GM12878 (cell line): Measurements from ENCODE around the gene HEXB. TPM values are rescaled to one million over a fixed set of nuclear protein-coding genes. Genes with fewer than 3 reads are reported as not detected.
A peak's percentile ranks its signal among the peaks of the same experiment; 100 is the strongest.

ENCODE experiments used
- ATAC-seq: fragments of 200-7000 bp; cut with Tn5 transposase; 3 replicates; pipeline ENCODE4 v1.9.1; 2020; ENCODE audit warnings: mild to moderate bottlenecking, moderate library complexity
- BruUV-seq: library from RNA; stranded (reverse); fragments of 400-500 nt; replicated peaks from 2 replicates; lab custom pipeline; 2021; lab: Mats Ljungman, UMichigan
- CTCF ChIA-PET: fragments of 300-600 bp; sonication (Branson Sonifier 250); formaldehyde crosslinking; extraction: SDS; loops from one replicate; lab custom pipeline; 2021; ENCODE audit warnings: inconsistent platforms; lab: Yijun Ruan, JAX
- POLR2A ChIA-PET: fragments of 350-600 bp; formaldehyde crosslinking; extraction: SDS; loops from one replicate; lab custom pipeline; 2021; ENCODE audit warnings: inconsistent platforms; lab: Charles Lee
- RAD21 ChIA-PET: fragments of 300-600 bp; sonication (Branson Sonifier 250); formaldehyde crosslinking; loops from one replicate; lab custom pipeline; 2023; ENCODE audit warnings: antibody characterized with exemption; ENCODE audit not compliant: unreplicated experiment; lab: Charles Lee
- SMC1A ChIA-PET: fragments of 300-600 bp; sonication (Branson Sonifier 250); formaldehyde crosslinking; loops from one replicate; lab custom pipeline; 2023; ENCODE audit not compliant: unreplicated experiment, uncharacterized antibody; lab: Charles Lee
- DNase-seq: peaks from one replicate; pipeline ENCODE4 v3.0.0-alpha.2; 2011; ENCODE audit warnings: low read depth, low spot score
- FAIRE-seq: peaks from 3 replicates; lab custom pipeline; 2011; peaks lifted over from hg19 to GRCh38; lab: Jason Lieb, UNC
- H2AFZ ChIP-seq: 2 replicates; pipeline ENCODE4 v1.6.0; 2011; ENCODE audit warnings: low read depth, low read length, control low read depth; ENCODE audit not compliant: control insufficient read depth
- H3K27ac ChIP-seq: 2 replicates; pipeline ENCODE4 v1.5.1; 2011; ENCODE audit warnings: control low read depth; ENCODE audit not compliant: control insufficient read depth, insufficient read depth
- H3K27me3 ChIP-seq, 2 experiments: replicated peaks in 1 of 2; 2 replicates each; pipeline versions ENCODE4 v1.6.0 to v1.6.1; 2011; ENCODE audit warnings: low read length in 1 of 2; ENCODE audit not compliant: control insufficient read depth in 2 of 2, insufficient read depth in 2 of 2
- H3K36me3 ChIP-seq, 2 experiments: 2 replicates each; pipeline ENCODE4 v1.5.1; 2011; ENCODE audit warnings: low read length in 1 of 2; ENCODE audit not compliant: control insufficient read depth in 2 of 2, insufficient read depth in 2 of 2
- H3K4me1 ChIP-seq: 2 replicates; pipeline ENCODE4 v1.6.1; 2011; ENCODE audit warnings: mild to moderate bottlenecking, low read length, moderate library complexity, mixed read lengths; ENCODE audit not compliant: control insufficient read depth, insufficient read depth
- H3K4me2 ChIP-seq: 2 replicates; pipeline ENCODE4 v1.6.0; 2011; ENCODE audit warnings: control low read depth; ENCODE audit not compliant: control insufficient read depth, insufficient read depth
- H3K4me3 ChIP-seq: fragments of 200-600 bp; sonication (generic); 2 replicates; pipeline ENCODE4 v1.5.1; 2016
- H3K79me2 ChIP-seq: 2 replicates; pipeline ENCODE4 v1.6.0; 2011; ENCODE audit warnings: low read length; ENCODE audit not compliant: control insufficient read depth, insufficient read depth
- H3K9ac ChIP-seq: 2 replicates; pipeline ENCODE4 v1.8.0; 2011; ENCODE audit warnings: low read length, control low read depth, mixed read lengths; ENCODE audit not compliant: control insufficient read depth, insufficient read depth
- H3K9me3 ChIP-seq: replicated peaks from 3 replicates; pipeline ENCODE4 v1.5.1; 2011; ENCODE audit warnings: mild to moderate bottlenecking, low read length; ENCODE audit not compliant: control insufficient read depth, insufficient read depth
- H4K20me1 ChIP-seq: 2 replicates; pipeline ENCODE4 v1.6.0; 2011; ENCODE audit not compliant: control insufficient read depth, insufficient read depth
- ATF7 ChIP-seq: fragments of 450-650 bp; IDR thresholded peaks from 2 replicates; pipeline ENCODE4 v1.6.1; 2016; ENCODE audit warnings: low read depth, mild to moderate bottlenecking
- BCL11A ChIP-seq: IDR thresholded peaks from 2 replicates; pipeline ENCODE4 v1.6.1; 2011; ENCODE audit warnings: low read depth, low read length
- CHD1 ChIP-seq: IDR thresholded peaks from 2 replicates; pipeline ENCODE4 v1.6.1; 2012; ENCODE audit warnings: low read depth, low read length, improper control_type of control experiment
- HSF1 ChIP-seq: fragments of 150-350 bp; IDR thresholded peaks from 2 replicates; pipeline ENCODE4 v1.6.1; 2014; ENCODE audit warnings: mild to moderate bottlenecking, low read depth, low read length
- IKZF1 ChIP-seq: fragments of 450-650 bp; conservative IDR thresholded peaks from 2 replicates; pipeline ENCODE4 v1.6.1; 2017; ENCODE audit warnings: antibody characterized with exemption, mild to moderate bottlenecking
- WGBS: methylation state at CpG from one replicate; pipeline ENCODE4 v1.1.6; 2016; ENCODE audit warnings: low lambda C conversion rate; ENCODE audit not compliant: insufficient replicate concordance, insufficient coverage; ENCODE audit errors: missing lambda C conversion rate; 5-methylcytosine and 5-hydroxymethylcytosine counted together
- in situ Hi-C: fragments of 300-500 bp; cut with MboI; formaldehyde crosslinking; loops from 9 replicates; pipeline ENCODE4 v1.14.3; 2018; ENCODE audit warnings: mixed read lengths
- intact Hi-C: fragments of 100-400 bp; cut with micrococcal nuclease; formaldehyde crosslinking; loops from one replicate; pipeline ENCODE4 v1.14.2; 2022; ENCODE audit not compliant: unreplicated experiment
- polyA plus RNA-seq, 11 experiments: library from polyadenylated mRNA; depleted of rRNA in 4 of 11; unstranded in 6 of 11; stranded (reverse) in 5 of 11; fragments of >200 nt; fragmentation: Nextera tagmentation in 4 of 11; fragmentation: Illumina TruSeq in 1 of 11; extraction: Ambion mirVana in 4 of 11; extraction: Trizol in 1 of 11; gene quantifications; 1 replicate in 1 of 11; 2 replicates in 10 of 11; pipeline versions ENCODE4 v1.2.1 to v1.2.3, GENCODE V29; 2011 to 2016; ENCODE audit warnings: inconsistent platforms in 2 of 11, missing spikeins in 2 of 11, low read depth in 1 of 11
- total RNA-seq, 4 experiments: library from RNA; depleted of rRNA in 3 of 4; stranded (reverse); fragments of >200 nt in 3 of 4; fragmentation: Illumina TruSeq in 1 of 4; extraction: Trizol in 1 of 4; gene quantifications; 2 replicates each; pipeline versions ENCODE4 v1.2.1 to v1.2.3, GENCODE V29; 2013 to 2021
- TF ChIP-seq, protein P1 (sequence below): IDR thresholded peaks from 2 replicates; pipeline ENCODE4 v1.6.1; 2012; ENCODE audit warnings: low read depth, low read length, improper control_type of control experiment
- TF ChIP-seq, protein P2 (sequence below): IDR thresholded peaks from 2 replicates; pipeline ENCODE4 v1.6.1; 2012; ENCODE audit warnings: low read depth, low read length, improper control_type of control experiment

Gene HEXB
- total and polyA plus RNA-seq, 10 of the 15 experiments (the other 5 are each of a cell fraction or from before 2014, with no cell fraction given), result 13.5 to 76.0 (median 42.6) TPM

GRCh38 chr5:74647096-74647495, 37.9 kb upstream of the HEXB start:
- no peak overlapping the region for H3K9ac ChIP-seq
- 0% methylated on average over 1 of the region's 1 CpG for WGBS
- SMC1A ChIA-PET, result interaction anchor here (0.8 to 8.1 kb wide), 6 partner anchors 15 to 745 kb away, joined by 3 to 71 read pairs (median 4); no protein-coding TSS in a partner anchor
- no peak overlapping the region for H3K27ac ChIP-seq
- H3K4me2 ChIP-seq, result no peak overlapping the region
- CTCF ChIA-PET, result interaction anchor here (0.5 to 3.1 kb wide), 8 partner anchors 9 to 1056 kb away, joined by 3 to 36 read pairs (median 4); no protein-coding TSS in a partner anchor
- BruUV-seq, result no TSS peak
- H3K79me2 ChIP-seq, result no peaks in the 10 kb centered on the region
- POLR2A ChIA-PET, result no interaction called here
- TF ChIP-seq BCL11A (no peak), CHD1 (0 out of 2 replicates have a peak, but pooled peaks have one; percentile 41), HSF1 (no peak), IKZF1 (no peak), ATF7 (no peak)
- TF ChIP-seq, protein P1, sequence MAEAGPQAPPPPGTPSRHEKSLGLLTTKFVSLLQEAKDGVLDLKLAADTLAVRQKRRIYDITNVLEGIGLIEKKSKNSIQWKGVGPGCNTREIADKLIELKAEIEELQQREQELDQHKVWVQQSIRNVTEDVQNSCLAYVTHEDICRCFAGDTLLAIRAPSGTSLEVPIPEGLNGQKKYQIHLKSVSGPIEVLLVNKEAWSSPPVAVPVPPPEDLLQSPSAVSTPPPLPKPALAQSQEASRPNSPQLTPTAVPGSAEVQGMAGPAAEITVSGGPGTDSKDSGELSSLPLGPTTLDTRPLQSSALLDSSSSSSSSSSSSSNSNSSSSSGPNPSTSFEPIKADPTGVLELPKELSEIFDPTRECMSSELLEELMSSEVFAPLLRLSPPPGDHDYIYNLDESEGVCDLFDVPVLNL, result no peak
- TF ChIP-seq, protein P2, sequence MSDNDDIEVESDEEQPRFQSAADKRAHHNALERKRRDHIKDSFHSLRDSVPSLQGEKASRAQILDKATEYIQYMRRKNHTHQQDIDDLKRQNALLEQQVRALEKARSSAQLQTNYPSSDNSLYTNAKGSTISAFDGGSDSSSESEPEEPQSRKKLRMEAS, result no peak
- H3K4me3 ChIP-seq, result no peak overlapping the region
- H3K4me1 ChIP-seq, result no peaks in the 10 kb centered on the region
- RAD21 ChIA-PET, result interaction anchor here (0.7 to 3.1 kb wide), 5 partner anchors 16 to 1056 kb away, joined by 3 to 17 read pairs (median 4); no protein-coding TSS in a partner anchor
- no peak overlapping the region for H2AFZ ChIP-seq
- no peak for ATAC-seq
- no peaks in the 10 kb centered on the region for H3K9me3 ChIP-seq
- FAIRE-seq, result no peak
- no peak for DNase-seq
- no peaks in the 10 kb centered on the region for H3K36me3 ChIP-seq
- no peaks in the 10 kb centered on the region for H4K20me1 ChIP-seq
- intact Hi-C loops, result loop anchor here (5.0 to 10.0 kb wide), 2 partner anchors 352 to 855 kb away; no protein-coding TSS in a partner anchor
- in situ Hi-C loops, result loop anchor here (5.0 kb wide), 3 partner anchors 610 to 1060 kb away; no protein-coding TSS in a partner anchor
- H3K27me3 ChIP-seq, result no peaks in the 10 kb centered on the region; a peak in 1 of 4 replicates
